ENCODE measurements around the gene C1orf167.

DNA sequence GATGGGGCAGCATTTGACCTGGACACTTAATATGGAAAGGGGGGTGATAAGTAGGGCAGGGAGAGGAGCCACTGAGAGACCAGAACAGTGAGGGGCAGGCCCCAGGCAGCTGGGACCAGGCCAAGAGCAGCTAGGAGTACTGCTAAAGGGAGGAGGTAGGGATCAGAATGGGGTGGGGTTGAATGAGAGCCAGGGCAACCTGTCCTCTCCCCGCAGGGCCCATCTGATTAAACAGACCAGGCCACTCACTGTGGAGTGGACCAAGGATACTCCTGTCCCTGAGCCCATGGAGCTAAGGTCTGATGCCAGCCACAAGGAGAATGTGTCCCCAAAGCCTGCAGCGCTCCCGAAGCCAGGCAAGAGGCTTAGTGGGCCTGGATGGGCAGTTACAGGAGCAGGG lies 2.1 kb downstream of the C1orf167 start:
- TF ChIP-seq, protein P1, sequence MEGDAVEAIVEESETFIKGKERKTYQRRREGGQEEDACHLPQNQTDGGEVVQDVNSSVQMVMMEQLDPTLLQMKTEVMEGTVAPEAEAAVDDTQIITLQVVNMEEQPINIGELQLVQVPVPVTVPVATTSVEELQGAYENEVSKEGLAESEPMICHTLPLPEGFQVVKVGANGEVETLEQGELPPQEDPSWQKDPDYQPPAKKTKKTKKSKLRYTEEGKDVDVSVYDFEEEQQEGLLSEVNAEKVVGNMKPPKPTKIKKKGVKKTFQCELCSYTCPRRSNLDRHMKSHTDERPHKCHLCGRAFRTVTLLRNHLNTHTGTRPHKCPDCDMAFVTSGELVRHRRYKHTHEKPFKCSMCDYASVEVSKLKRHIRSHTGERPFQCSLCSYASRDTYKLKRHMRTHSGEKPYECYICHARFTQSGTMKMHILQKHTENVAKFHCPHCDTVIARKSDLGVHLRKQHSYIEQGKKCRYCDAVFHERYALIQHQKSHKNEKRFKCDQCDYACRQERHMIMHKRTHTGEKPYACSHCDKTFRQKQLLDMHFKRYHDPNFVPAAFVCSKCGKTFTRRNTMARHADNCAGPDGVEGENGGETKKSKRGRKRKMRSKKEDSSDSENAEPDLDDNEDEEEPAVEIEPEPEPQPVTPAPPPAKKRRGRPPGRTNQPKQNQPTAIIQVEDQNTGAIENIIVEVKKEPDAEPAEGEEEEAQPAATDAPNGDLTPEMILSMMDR (IDR thresholded peaks at IDR 0.05; ENCODE audit: low read depth, low read length, poor library complexity, severe bottlenecking): no peak
- no peak for TF ChIP-seq EZH2phosphoT487 (IDR thresholded peaks at IDR 0.05; ENCODE audit: borderline replicate concordance, low read length)

All from DOHH2 (cell line).